GM19397 (cell line): ENCODE data around the gene INO80B.
"Not testable (repeated sequence)": the region's sequence is repeated elsewhere in the genome, so short reads cannot be mapped to it uniquely, and the experiment has no call there.

Experiments used
- ATAC-seq: cut with Tn5 transposase; IDR thresholded peaks from one replicate; pipeline ENCODE4 v1.9.1; 2021; ENCODE audit warnings: mild to moderate bottlenecking, moderate library complexity; ENCODE audit not compliant: unreplicated experiment

Gene INO80B

DNA sequence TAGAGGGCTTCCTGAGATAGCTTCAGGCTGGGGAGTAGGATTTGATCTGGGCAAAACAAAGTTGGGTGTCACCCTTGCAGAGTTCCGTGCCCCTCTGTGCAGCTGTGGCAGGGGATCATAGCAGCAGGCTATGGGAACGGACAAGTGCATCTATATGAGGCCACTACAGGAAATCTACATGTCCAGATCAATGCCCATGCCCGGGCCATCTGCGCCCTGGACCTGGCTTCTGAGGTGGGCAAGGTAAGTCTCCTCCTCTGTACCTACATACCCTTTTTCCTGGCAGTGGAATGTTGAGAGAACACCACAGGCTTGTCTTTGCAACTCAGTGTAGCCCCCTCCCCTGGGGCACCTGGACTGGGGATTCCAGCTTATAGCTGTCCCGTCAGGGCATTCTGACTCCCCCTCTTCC, 29.9 kb upstream of the INO80B start:
- no peak for ATAC-seq

DNA sequence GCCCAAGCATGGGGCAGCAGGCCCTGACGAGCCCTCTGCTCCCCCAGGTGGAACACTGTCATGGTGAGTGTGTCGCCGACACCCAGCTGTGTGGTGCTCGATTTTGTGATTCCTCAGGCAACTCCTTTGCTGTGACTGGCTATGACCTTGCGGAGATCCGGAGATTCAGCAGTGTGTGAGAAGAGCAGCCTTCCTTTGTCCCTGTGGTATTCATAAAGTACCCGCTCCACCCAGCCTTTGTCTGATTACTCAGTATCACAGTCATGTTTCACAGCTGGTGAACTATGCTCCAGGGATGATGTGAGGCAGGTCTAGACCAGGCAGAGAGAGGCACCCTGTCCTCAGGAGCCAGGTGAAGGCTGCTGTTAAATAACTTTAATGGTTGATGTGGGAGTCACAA, 29.4 kb upstream of the INO80B start:
- no peak for ATAC-seq

DNA sequence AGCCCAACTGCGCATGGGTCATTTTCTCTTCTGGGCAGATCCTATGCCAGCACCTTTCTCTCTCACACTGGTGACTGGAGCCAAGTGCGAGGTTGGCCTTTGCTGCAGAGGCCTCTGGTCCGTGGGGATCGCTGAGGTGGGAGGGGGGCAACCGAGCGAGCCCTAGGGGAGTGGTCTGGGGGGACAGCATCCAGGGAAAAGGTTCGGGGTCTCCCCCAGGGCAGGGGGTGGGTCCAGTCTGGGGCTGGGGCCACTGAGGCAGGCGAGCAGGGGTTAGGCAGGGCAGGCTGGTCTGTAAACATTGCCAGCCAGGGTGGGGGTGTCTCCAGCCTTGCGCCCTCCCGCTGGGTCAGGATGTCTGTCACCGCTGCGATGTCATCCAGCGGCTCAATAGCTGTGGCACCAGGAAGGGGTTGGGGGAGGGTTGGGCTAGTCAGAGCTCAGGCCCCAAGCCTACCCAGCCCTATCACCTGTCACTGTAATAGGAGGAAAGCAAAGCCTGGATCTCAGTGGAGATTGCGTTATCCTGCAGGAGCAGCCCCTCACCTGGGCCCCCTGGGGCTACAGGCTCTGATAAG, 28.6 kb upstream of the INO80B start:
- no peak for ATAC-seq

DNA sequence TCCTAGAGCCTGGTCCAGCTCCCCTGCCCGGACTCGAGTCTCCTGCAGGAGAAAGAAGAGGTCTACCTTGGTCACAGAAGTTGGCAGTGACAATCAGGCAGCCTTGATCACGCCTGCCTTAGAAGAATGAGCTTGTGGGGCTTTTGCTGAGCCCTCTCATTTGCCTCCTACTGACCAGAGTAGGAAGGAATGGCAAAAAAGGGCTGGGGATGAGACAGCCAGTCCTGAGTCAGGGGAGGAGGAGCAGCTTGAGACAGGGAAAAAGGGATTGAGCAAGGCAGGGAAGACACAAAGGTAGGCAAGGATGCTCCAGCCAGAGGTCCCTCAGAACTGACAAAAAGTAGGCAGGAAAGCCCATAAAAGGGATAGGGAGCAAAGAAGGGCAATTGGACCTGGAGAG, 27.3 kb upstream of the INO80B start:
- no peak for ATAC-seq

DNA sequence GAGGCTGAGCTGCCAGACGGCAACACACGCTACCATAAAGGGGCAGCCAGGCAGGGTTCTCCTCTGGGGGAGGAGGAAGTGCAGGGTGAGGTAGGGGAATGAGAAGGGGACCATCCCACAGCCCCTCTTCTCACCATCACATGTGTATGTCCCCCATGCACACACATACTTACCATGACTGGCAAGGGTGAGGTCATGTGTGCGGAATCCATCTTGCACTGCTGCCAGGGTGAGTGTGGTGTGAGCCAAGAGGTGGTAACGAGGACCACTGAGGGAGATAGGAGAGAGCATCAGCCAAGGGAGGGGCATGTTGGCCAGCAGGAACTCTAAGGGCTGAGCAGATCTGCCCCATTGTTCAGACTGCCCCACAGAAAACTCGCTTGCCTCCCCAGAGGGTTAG, 26.2 kb upstream of the INO80B start:
- no peak for ATAC-seq

DNA sequence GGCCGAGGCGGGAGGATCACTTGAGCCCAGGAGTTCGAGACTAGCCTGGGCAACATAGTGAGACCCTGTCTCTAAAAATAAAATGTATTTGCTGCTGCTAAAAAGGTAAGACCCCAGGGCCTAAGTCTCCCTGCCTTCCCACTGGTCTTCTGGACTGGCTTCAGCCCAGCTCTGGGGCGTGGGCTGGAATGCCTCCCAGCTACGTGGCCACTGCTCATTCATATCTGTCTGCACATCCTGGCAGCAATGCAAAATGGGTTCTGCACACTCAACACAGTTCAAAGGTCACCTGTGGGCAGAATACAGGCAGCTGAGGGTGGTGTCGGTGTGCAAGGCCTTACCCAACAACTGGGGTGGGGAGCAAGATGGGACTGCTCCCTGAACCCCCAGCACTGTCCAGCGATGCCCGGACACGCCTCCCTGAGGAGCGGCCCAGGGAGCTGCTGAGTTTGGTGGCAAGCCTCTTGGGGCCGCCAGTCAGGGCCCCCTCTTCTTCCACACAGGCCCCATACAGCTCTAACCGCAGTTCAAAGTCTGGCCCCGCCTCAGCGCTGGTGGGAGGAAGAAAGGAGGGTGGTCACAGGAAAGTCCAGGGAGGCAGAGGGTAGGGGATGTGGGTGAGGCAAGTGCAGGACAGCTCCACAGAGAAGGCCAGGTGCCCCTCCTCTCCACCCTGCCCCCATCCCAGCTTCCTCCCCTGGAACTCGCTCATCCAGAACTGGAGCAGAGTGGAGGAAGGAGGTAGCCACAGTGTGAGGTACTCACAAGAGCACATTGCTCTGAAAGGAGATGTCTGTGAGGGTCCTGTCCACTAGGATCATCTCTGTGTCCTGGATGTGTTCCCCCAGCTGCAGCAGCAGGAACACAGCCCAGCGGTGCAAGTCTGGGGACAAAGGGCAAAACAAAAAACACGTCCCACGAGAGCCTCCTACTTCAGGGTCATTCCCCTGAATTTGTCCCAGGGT, 25.1 kb upstream of the INO80B start:
- ATAC-seq, result no peak

DNA sequence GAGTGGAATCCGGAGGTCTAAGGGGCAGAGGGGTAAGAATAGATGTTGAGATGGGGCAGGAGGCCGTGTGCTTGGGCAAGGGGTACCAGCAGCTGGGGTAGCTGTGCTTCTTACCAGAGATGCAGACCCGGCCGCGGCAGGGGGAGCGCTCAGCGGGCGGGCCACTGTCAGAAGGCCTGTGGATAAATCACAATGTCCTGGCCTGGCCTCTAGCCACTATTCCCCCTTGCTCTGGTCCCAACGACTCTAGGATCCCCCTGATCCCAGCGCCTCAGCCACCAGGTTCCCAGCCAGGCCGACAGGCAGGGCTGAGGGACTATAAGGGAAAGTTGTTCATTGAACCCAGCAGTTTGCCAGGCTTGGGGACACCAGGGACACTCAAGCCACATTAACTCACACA, 24.4 kb upstream of the INO80B start:
- ATAC-seq, result no peak

DNA sequence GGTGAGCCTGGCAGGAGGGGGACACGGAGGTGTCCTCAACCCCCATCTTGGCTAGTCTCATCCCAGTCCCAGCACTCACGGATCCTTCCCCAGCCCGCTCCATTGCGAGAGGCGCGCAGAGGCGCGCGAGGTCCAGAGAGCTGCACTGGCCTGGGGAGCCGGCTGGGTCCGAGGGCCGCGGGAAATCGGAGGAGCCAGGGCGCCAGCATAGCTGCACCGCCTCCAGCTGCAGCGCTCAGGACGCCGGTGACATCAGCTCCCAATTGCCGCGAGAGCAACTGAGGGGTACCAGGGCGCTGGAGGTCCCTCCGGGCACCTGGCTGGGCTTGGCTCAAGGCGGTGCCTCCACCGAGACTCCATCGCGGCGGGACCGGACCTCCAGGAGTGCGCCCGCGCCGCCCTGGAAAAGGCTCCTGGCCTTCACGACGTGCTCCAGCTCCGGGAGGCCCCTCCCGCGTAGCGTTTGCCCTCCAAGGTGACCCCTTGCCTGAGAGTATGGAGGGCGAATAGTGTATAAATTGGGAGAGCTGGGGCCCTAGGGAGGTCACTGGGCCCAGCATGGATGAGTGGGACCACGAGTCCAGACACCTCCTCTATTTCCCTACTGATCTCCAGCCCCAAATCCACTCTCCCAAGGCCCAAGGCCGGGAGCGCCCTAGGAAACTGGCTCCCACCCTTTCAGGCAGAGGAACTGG, 18.6 kb upstream of the INO80B start:
- ATAC-seq, result no peak

DNA sequence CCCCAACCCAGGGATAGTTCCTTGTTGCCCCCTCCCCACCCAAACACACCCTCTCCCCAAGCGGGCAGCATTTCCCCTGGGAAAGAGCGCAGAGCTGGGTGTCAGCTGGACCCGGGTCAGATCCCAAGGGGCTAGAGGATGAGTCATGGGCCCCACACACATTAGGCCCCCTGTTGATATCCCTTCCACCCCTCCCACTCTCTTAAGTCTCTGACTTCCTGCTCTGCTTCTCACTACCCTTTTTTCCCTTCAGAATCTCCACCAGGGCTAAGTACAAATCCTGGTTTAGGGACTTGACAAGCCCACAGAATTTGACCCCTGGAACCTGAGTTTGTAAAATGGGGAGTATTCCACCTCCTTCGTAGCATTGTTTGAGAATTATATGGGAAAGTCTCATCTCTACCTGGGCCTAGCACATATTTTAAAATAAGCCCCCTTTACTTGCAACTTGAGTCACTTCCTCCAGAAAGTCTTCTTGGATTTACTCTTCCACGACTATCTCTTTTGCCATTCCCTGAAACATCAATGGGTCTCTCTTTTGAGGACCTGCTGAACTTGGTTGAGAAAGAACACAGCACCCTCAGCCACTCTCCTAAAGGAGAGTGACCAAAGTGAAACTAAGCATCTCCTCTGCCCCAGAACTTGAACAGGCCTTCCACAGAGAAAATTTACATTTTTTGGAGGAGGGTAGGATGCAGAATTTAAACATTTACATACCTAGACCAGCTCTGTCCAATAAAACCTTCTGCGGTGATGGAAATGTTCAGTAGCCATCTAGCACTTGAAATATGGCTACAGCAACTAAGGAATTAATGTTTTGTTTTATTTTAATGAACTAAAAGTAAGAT, 17.8 kb upstream of the INO80B start:
- no peak for ATAC-seq

DNA sequence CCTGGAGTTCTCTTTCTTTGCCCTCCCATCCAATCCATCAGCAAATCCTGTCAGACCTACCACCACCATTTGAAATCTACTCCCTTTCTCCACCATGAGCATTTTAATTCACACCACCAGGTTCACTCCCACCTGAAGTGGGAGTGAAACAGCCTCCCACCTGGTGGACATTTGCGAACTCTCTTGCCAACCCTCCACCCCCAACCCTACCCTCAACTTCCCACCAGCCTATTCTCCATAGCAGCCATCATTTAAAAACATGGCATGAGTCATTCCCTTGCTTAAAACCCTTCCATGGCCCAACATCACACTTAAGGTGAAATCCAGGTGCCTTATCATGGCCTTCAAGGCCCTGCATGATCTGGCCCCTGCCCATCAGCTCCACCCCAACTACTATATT, 16.6 kb upstream of the INO80B start:
- no peak for ATAC-seq

DNA sequence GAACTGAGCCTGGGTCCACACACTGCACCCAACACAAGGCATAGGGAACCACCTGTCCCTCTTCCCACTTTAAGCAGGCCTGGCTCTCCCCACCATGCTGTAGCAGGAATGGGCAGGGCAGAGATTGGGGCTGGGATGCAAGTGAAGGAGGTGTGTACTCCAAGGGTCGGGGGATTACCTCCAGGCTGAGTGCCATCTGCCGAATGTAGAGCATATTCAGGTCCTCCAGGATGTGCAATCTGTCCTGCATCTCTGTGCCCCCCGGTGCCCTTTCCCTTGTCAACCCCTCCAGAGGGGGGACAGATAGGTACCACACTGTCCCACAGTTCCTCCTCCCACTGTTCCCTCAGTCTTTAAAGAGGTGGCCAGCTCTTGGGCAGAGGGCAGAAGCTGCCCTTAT, 15.5 kb upstream of the INO80B start:
- no peak for ATAC-seq

DNA sequence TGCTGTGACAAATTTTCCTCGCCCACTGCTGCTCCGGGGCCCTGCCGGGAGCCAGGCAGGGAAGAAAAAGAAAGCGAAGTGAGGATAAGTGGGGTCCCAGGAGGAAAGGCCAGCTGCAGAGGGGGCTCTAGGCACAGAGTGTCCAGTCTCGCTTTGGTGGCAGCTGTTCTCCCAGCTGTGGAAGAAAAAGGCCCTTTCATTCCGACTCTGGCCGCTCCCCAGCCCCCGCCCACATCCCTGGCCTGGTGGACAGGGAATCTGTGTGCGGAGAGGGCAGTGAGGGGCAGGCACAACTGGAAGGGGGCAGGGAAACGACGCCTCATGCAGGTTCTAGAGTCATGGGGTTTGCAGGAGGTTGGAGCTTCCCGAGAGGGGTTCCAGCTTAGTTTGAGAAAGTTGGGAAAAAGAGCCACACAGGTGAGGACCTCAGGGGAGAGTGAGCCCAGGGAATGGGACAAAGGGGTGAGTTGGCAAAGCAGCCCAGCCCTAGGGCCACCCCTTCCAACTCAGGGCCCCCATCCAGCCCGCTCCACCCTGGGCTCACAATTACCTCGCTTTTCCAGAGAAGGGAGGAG, 15.0 kb upstream of the INO80B start:
- ATAC-seq, result no peak

DNA sequence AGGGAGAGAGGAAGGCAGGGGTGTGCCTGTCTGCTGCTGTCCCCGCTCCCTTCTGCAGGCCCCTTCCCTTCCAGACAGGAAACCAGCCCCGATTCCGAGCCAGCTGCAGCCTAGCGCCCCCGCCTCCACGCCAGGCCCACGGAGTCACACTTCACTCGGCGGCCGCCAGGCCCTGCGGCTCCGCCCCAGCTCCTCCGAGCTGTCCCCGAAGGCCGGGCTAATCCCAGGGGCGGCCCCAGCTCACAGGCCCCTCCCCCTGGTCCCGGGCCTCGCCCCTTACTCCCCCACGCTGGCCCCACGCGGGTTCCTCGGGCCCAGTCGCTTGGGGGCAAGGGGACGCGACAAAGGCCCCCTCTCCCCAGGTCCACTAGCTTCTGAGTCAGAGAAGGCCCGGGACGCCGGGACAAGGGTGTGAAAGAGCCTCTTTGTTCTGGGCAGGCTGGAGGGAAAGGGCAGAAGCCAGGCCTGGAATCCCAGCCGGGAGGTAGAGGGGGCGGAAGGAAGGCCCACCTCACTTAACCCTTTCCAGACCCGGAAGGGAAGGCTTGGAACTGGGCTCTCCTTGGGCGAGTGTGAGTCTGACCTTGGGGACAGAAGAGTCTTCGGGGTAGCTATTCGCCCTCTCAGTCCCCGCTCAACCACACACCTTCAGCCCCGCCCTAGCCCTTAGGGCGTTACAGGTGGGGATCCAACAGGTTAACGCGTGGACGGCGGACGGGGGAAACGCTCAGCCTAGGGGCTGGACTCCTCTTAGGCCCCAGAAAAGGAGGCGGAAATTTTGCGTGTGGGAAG, 14.3 kb upstream of the INO80B start:
- peak; percentile 80 for ATAC-seq

DNA sequence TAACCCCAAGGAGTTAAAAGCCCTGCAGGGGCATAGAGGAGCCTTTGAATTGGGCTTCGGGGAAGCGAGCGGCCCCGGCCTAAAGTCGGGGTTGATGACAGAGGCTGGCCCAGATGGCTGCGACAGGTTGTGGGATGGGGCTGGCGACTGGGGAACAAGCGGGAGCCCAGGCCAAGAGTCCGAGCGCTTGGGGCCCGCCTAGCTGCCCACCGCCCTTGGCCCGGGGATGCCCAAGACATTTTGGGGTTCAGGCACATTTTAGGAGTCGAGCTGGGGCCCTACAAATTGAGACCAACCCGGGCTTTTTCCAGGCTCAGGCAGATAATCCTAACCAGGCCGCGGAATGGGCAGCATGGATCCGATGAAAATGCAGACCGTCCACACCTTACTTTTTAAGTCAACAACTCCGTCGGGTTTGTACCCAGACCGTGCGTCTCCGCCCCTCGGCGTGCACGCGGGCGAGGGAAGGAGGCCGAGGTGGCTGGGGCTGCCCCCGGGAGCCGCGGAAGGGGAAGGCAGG, 13.7 kb upstream of the INO80B start:
- no peak for ATAC-seq

DNA sequence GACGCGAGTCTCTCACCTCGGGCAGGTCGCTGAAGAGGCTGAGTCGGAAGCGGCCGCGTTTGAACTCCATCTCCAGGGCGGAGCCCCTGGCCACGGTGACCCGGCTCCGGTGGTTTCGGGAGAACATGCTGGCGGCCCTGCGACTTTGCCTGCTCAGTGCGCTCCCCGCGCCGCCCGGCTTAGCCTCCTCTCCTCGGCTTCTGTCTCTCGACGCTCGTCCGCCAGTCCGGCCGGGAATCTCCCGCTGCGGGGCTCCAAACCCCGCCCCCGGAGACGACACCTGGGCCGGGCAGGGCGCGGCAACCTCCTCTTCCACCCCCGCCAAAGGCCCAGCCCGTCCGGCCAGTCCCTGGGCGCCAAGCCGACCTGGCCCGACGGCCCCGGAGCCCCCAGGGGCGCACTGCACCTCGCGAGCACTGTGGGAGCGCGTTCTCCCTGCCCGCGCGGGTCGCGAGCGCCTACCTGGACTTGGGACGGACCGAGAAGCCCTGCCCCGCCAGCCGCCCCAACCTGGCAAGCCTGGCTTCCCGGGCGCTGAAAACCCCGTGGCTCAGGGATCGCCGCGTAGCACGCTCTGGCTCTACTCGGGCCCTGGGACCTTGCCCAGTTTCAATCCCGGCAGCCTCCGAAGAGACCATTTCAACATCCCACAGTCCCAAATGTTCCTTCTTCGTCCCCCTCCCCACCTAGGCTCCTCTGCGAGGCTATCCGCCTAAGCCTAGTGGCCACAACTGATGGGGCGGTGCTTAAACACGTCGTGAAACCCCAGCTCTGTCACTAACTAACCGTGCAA, 13.0 kb upstream of the INO80B start, which contains the start of gene RTKN:
RTKN (minus strand) TSS at position 248 of the 793 bp plus-strand sequence; CDS start at position 127, 121 bp downstream.
- no peak for ATAC-seq

DNA sequence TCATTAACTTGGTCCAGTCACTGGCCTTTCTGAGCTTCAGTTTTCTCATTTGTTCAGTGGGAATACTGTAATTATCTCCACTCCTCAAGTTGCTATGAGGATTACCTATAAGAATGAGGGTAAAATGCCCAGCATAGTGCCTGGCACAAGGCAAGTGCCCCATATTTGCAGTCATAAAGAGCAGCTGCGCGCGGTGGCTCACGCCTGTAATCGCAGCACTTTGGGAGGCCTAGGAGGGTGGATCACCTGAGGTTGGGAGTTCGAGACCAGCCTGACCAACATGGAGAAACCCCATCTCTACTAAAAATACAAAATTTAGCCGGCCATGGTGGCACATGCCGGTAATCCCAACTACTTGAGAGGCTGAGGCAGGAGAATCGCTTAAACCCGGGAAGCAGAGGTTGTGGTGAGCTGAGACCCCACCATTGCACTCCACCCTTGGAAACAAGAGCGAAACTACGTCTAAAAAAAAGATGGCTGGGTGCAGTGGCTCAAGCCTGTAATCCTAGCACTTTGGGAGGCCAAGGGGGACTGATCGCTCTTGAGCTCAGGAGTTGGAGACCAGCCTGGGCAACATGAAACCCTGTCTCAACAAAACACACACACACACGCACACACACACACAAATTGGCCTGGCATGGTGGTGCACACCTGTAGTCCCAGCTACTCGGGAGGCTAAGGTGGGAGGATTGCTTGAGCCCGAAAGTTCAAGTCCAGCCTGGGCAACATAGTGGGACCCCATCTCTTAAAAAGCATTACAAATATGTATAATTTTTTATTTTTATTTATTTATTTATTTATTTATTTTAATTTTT, 12.2 kb upstream of the INO80B start:
- ATAC-seq, result not testable (repeated sequence)

DNA sequence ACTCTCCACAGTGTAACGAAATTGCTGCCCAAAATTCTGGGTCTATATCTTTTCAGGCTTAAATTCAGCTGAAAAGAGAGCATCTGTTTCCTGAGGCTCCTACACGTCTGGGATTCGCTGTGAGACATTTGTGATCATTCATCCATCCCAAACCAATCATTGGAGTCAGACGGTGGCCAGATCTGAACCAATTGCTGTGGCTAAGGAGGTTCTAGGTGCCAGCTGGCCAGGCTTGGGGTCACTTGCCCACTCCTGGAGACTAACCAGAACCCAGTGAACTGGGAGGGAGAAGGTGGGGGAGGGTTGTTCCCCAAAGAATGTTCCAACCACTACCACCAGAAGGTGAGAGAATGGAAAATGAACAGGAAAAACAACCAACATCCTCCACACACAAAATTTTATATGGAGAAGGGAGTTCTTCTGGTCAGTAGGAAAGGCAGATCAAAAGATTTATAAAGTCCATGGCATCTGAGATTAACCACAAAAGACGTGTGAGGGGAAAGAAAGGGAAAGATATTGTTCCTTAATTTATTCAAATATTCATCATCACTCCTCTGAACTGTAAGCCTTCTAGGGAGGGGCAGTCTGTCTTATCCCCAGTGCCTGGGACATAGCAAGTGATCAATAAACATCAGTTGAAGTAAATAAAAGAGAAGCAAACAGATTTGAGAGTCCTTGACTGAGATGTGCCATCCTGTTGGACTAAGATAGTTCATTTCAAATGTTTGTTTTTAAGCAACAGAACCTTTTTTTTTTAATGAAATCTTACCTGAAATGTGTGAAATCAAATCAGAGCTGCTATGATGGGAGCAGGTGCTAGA, 10.2 kb upstream of the INO80B start:
- ATAC-seq, result no peak
